Mucosa of descending colon (tissue), 3 donors: ENCODE measurements around the gene KLHL14. TPM values are rescaled to one million over a fixed set of nuclear protein-coding genes. Genes with fewer than 3 reads are reported as not detected.
"Not testable (repeated sequence)": the region's sequence is repeated elsewhere in the genome, so short reads cannot be mapped to it uniquely, and the experiment has no call there.

Experiments
- ATAC-seq: fragments of 200-7000 bp; cut with Tn5 transposase; one replicate; pipeline ENCODE4 v1.9.1; 2020; ENCODE audit warnings: mild to moderate bottlenecking, moderate library complexity
- DNase-seq, 3 donors: peaks; one replicate each; pipeline ENCODE4 v3.0.0-alpha.2; 2020
- H3K36me3 ChIP-seq: fragments of 200-600 bp; one replicate; pipeline ENCODE4 v1.8.0; 2021; ENCODE audit warnings: low read depth, mild to moderate bottlenecking
- H3K4me1 ChIP-seq: fragments of 200-600 bp; one replicate; pipeline ENCODE4 v1.8.0; 2021; ENCODE audit warnings: low read depth, mild to moderate bottlenecking
- H3K4me3 ChIP-seq: fragments of 200-600 bp; one replicate; pipeline ENCODE4 v1.8.0; 2021; ENCODE audit warnings: mild to moderate bottlenecking
- H3K9me3 ChIP-seq: fragments of 200-600 bp; one replicate; pipeline ENCODE4 v1.8.0; 2021; ENCODE audit warnings: mild to moderate bottlenecking
- intact Hi-C, 2 donors: fragments of 100-400 bp; cut with DNase I in 1 of 2; cut with micrococcal nuclease in 1 of 2; formaldehyde crosslinking; loops; one replicate each; pipeline versions ENCODE4 v1.11.0 to v1.11.1; 2022; cut with DNase I, micrococcal nuclease
- total RNA-seq, 3 donors: library from RNA; stranded (reverse); fragmentation: NEBNext Ultra II Directional in 2 of 3; extraction: Animal tissue kit (Norgen Biotek cat#: 25700) in 2 of 3; gene quantifications; one replicate each; pipeline versions ENCODE4 v1.2.1 to v1.2.4, GENCODE V29; 2021 to 2023
- TF ChIP-seq, protein P1 (sequence below): fragments of 200-600 bp; IDR thresholded peaks from one replicate; pipeline ENCODE4 v1.8.0; 2022; ENCODE audit warnings: antibody characterized with exemption, mild to moderate bottlenecking
- donor health status: DM: no; HTN: no; CAD: no; lungs with moderate emphysema.
- donor health status: DM: no; HTN: no; CAD: no.
- donor health status: DM: no; HTN: yes; CAD: no.

KLHL14 gene
- total RNA-seq, 3 donors from 2014 or later = 0.10 to 0.32 (median 0.12) TPM

DNA sequence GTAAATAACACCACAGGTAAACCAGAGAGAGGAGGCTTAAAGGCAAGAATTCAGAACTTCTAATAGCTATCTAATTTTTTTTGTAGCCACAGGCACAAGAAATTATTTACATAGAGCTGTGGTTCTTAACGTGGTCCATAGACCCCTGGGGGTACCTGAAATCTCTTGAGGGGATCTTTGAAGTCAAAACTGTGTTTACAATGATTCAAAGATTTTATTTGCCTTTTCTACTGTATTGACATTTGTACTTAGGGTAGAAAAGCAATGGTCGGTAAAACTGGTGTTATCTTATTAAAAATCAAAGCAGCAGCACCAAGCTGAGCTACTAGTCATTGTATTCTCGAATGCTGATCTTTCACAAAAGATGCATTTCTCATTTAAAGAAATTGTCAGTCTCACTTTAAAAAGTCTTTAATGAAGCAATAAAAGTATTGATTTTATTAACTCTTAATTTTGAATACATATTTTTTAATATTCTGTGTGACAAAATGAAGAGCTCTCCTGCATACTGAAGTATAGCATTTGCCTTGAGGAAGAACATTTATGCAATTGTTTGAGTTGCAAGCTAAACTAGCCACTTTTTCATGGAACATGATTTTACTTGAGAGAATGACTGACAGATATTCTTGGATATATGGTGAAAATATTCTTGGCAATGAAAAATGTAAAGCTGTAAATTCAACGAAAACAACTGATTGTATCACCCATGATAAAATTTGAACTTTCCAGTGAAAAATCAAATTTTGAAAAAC, 25.6 kb upstream of the KLHL14 start:
- ATAC-seq (no peak), DNase-seq (no peak)
- intact Hi-C loops = no loop called here
- H3K36me3 ChIP-seq = no peaks in the 10 kb centered on the region
- TF ChIP-seq, protein P1, sequence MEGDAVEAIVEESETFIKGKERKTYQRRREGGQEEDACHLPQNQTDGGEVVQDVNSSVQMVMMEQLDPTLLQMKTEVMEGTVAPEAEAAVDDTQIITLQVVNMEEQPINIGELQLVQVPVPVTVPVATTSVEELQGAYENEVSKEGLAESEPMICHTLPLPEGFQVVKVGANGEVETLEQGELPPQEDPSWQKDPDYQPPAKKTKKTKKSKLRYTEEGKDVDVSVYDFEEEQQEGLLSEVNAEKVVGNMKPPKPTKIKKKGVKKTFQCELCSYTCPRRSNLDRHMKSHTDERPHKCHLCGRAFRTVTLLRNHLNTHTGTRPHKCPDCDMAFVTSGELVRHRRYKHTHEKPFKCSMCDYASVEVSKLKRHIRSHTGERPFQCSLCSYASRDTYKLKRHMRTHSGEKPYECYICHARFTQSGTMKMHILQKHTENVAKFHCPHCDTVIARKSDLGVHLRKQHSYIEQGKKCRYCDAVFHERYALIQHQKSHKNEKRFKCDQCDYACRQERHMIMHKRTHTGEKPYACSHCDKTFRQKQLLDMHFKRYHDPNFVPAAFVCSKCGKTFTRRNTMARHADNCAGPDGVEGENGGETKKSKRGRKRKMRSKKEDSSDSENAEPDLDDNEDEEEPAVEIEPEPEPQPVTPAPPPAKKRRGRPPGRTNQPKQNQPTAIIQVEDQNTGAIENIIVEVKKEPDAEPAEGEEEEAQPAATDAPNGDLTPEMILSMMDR = no peak
- no peaks in the 10 kb centered on the region for H3K4me1 ChIP-seq
- H3K9me3 ChIP-seq = peaks cover 9% of the 10 kb centered on the region
- no peak overlapping the region for H3K4me3 ChIP-seq

DNA sequence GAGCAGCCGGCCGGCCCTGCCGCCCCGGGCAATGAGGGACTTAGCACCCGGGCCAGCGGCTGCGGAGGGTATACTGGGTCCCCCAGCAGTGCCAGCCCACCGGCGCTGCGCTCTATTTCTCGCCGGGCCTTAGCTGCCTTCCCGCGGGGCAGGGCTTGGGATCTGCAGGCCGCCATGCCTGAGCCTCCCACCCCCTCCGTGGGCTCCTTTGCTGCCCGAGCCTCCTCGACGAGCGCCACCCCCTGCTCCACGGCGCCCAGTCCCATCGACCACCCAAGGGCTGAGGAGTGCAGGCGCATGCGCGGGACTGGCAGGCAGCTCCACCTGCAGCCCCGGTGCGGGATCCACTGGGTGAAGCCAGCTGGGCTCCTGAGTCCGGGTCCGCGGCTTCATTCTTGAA, 21.8 kb upstream of the KLHL14 start:
- H3K4me1 ChIP-seq, H3K9me3 ChIP-seq, H3K4me3 ChIP-seq, ATAC-seq, intact Hi-C loops, H3K36me3 ChIP-seq, DNase-seq: not testable (repeated sequence)

DNA sequence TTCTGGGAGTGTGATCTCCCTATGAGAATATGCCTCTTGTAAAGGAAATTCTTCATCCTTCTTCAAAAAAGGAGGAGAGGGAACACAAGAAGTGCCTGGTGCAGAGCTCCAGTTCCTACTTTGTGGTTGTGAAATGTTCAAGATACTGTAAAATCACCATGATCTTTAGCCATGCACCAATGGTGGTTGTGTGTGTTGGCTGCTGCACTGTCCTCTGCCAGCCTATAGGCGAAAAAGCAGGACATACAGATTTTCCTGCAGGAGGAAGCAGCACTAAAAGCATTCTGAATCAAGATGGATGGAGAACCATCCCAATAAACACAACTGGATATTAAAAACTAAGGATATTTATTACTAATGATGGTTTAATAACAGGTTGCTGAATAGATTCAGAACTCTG, 6.2 kb upstream of the KLHL14 start:
- TF ChIP-seq, protein P1 = no peak
- Histone ChIP-seq H3K9me3 (no peaks in the 10 kb centered on the region), H3K36me3 (no peaks in the 10 kb centered on the region), H3K4me3 (no peak overlapping the region), H3K4me1 (no peaks in the 10 kb centered on the region)
- DNase-seq = no peak
- ATAC-seq = no peak
- intact Hi-C loops = no loop called here

DNA sequence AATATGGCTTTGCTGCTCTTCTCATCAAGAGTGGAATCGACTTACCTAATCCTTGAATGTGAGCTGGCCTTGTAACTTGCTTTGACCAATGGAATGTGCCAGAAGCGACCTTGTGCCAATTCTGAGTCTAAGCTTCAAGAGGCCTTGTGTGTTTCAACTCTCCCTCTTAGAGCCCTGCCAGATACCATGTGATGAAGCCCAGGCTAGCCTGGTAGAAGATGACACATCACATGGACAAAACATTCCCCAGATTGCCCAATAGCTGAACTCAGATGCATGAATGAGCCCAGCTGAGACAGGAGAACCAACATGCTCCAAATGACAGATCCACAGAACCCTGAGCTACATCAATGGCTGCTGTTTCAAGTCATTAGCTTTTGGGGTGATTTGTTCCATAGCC, 4.2 kb upstream of the KLHL14 start:
- intact Hi-C loops = no loop called here
- no peak for ATAC-seq

DNA sequence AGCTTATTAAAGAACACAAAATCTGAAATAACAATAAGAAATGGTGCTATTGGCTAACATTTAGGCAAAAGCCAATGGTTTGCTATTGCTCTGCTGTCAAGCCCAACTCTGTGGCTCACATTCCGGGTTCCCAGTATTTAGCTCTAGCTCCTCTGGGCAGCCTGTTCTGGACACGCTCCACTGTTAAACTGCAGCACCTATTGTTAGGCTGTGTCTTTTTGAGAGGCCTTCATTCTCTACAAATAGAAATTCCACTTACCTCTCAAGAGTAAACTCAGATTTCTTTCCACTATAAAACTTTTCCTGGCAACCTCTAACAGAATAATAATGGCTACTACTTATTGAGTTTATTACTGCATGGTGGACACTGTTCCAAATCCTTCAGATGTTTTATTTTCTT, 3.7 kb upstream of the KLHL14 start:
- intact Hi-C loops = no loop called here
- Histone ChIP-seq H3K4me1 (peaks cover 2% of the 10 kb centered on the region), H3K36me3 (no peaks in the 10 kb centered on the region), H3K4me3 (no peak overlapping the region), H3K9me3 (no peaks in the 10 kb centered on the region)
- TF ChIP-seq, protein P1 = no peak
- no peak for ATAC-seq
- DNase-seq = no peak

More for the DNA sequence above, 4.2 kb upstream of the KLHL14 start:
- Histone ChIP-seq H3K9me3 (no peaks in the 10 kb centered on the region), H3K36me3 (no peaks in the 10 kb centered on the region), H3K4me3 (no peak overlapping the region), H3K4me1 (no peaks in the 10 kb centered on the region)
- DNase-seq = no peak
- TF ChIP-seq, protein P1 = no peak

DNA sequence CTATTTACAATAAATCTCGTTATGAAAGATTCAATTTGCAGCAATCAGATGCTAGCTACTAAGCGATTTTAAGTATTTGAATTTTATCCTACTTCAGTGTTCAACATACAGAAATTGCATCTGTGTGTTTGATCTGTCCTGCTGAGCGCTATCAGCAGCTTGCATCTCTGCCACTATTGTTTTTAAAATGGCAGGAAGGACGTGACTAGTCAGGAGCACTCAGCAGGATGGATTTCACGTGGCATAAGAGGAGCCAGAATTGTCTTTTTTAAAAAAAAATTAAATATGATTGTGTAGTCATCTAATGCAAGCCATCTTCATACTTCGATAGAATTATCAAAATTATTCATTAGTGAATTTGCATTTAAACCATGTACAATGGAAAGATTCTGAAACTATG, 2.8 kb upstream of the KLHL14 start:
- Histone ChIP-seq H3K4me3 (no peak overlapping the region), H3K36me3 (no peaks in the 10 kb centered on the region), H3K9me3 (no peaks in the 10 kb centered on the region), H3K4me1 (peaks cover 11% of the 10 kb centered on the region)
- intact Hi-C loops = no loop called here
- DNase-seq = no peak
- TF ChIP-seq, protein P1 = no peak
- no peak for ATAC-seq
